SKM-1 (cell line): ENCODE results near the gene BTBD2.

Experiments
- DNase-seq: peaks from one replicate; lab custom pipeline; 2025; ENCODE audit not compliant: unreplicated experiment; lab: John Stamatoyannopoulos, UW

Gene BTBD2

GRCh38 chr19:2015608-2015950, at the start of gene BTBD2:
Gene BTBD2 (minus strand): TSS chr19:2015714. CDS start chr19:2015703, 11 bp downstream.
- DNase-seq = no peak

GRCh38 chr19:2064788-2065524, 49.4 kb upstream of the BTBD2 start:
- DNase-seq = no peak

GRCh38 chr19:2064395-2064787, 48.9 kb upstream of the BTBD2 start:
- no peak for DNase-seq

DNA sequence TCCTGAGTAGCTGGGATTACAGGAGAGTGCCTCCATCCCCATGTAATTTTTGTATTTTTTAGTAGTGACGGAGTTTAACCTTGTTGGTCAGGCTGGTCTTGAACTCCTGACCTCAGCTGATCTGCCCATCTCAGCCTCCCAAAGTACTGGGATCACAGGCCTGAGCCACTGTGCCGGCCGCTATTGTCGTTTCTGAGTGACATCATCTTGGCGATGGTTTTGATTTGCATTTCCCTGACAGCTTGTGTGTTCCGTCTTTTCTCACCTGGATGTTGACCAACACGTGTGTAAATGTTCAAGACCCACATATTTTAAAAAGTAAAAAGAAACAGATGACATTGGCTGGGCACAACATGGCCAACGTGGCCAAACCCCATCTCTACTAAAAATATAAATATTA, 48.3 kb upstream of the BTBD2 start:
- DNase-seq = no peak

- no peak for DNase-seq
Measured at GRCh38 chr19:2062770-2063169, 47.3 kb upstream of the BTBD2 start.

DNA sequence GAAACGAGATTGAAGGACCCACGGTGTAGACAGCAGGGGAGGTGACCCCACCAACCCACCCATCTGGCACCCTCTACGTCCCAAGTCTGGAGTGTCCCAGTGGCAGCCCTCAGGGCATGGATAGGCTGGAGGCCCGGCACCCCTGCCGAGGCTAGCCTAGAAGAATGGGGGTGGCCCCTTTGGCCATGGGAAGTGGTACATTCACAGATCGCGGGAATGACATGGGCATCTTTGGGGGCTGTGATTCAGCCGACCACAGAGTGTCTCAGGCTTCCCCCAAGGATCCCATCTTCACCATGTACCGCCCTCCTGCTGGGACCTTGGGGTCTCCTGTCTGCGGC, 46.8 kb upstream of the BTBD2 start:
- DNase-seq = no peak

- peak; percentile 75 for DNase-seq
Measured at GRCh38 chr19:2061495-2062388, 46.2 kb upstream of the BTBD2 start.

GRCh38 chr19:2060884-2061494, 45.5 kb upstream of the BTBD2 start:
- no peak for DNase-seq

GRCh38 chr19:2059422-2060201, 44.1 kb upstream of the BTBD2 start:
- DNase-seq = no peak

GRCh38 chr19:2058570-2059421, 43.3 kb upstream of the BTBD2 start:
- no peak for DNase-seq

- DNase-seq = no peak
Measured at GRCh38 chr19:2057484-2058469, 42.3 kb upstream of the BTBD2 start.

- DNase-seq = no peak
Measured at GRCh38 chr19:2056837-2057192, 41.3 kb upstream of the BTBD2 start.

DNA sequence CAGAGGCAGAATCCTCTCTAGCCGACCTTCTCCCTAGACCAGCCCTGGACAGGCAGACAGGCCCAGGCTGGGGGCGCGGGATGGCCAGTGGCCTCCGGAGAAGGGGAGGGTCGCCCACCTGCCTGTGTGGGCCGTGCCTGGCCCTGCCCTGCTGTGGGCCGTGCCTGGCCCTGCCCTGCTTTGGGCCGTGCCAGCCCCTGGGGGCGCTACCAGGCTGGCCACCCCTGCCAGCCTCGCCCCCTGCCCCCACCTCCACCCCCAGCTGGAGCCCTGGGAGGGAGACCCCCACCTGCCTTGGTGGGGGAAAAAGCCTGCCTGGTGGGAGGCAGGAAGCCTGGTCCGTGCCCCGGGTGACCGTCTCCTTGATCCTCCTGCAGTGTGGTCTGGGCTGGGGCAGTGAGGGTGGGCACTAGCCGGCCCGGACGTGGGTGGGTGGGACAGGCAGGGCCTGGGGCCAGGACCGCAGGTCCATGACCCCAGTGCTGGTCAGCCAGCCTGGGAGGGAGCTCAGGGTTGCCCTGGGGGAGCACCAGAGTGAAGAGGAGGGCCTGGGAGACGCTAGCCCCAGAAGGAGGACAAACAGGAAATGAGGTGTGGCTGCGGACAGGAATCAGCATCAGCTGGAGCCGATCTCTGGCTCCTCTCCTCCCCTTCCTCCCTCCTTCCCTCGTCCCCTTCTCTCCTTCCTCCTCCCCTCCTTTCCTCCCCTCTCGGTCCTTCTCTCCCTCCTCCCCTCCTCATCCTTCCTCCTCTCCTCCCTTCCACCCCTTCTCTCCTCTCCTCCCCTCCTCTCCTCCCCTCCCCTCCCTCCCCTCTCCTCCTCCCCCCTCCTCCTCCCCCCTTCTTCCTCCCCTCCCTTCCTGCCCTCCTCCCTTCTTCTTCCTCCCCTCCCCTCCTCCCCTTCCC, 40.7 kb upstream of the BTBD2 start:
- no peak for DNase-seq

DNA sequence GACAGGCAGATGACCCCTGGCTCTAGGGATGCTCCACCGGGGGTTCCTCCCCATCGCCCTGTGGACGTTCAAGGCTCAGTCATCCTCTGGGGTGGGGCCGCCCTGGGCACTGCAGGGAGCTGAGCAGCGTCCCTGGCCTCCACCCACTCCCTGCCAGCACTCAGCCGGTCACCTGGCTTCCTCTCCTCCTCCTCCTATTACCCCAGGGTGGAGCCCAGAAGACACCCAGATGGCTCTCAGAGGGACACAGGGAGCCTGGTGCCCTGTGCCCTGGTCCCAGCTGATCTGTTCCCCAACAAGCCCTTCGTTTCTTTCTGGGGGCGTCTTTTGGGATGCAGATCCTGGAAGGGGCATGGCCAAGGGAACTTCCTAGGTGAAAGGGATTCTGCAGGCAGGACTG, 39.2 kb upstream of the BTBD2 start:
- DNase-seq = no peak

- DNase-seq = no peak
Measured at GRCh38 chr19:2053601-2054389, 38.3 kb upstream of the BTBD2 start.

DNA sequence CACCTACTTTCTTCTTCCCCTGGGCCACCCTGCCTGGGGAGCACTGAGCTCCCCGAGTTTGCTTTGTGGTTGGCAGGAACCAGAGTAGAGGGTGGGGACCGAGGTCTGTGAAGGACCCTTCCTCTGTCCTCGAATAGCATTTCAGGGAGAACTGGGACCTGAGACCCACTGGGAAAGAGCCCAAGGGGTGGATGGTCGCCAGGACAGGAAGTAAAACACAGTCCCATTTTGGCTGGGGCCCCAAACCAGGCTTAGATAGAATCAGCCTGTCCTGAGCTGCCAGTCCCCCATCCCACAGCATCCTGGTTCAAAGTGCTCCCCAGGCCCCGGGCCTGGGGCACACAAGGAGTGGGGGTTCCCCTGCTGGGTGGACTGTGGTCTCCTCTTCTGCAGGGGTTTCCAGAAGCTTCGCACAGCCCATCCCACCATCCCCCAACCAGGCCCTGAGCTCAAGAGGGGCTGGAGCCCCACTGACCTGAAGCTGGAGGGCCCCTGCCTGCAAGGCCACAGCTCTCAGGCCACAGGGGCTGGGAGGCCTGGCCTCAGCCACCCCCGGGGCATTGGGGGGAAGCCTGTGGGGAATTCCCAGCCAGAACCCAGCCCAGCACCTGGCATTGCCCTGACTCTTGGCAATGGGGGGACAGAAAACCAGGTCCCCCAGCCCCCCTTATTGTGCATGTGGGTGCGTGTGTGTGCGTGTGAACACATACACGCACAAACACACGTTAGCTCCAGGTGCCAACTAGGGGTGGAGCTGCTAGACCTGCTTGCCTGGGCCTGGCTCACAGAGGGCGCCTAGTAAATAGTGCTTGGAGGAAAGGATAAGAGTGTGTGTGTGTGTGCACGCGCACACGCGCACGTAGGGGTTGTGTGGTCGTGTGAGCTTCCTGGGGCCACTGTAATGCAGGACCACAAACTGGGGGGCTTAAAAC, 36.5 kb upstream of the BTBD2 start:
- DNase-seq = no peak
